ENCODE data around the gene COL13A1.

The COL13A1 gene

GRCh38 chr10:69943292-69943820 is 141.7 kb downstream of the COL13A1 start:
- H3K4me3 ChIP-seq (ENCODE audit: low read depth, low read length), result no peak overlapping the region
- in situ Hi-C loops (cut with HindIII; ENCODE audit: low sequenced_read_pairs), result no loop called here
- no peak for TF ChIP-seq CTCF (IDR thresholded peaks at IDR 0.05; ENCODE audit: low read depth, low read length, missing control alignments)
- DNase-seq (ENCODE audit: low read depth), result no peak

GRCh38 chr10:69944761-69945160 is 143.1 kb downstream of the COL13A1 start:
- DNase-seq (ENCODE audit: low read depth), result no peak
- in situ Hi-C loops (cut with HindIII; ENCODE audit: low sequenced_read_pairs), result no loop called here
- no peak overlapping the region for H3K4me3 ChIP-seq (ENCODE audit: low read depth, low read length)
- TF ChIP-seq CTCF (IDR thresholded peaks at IDR 0.05; ENCODE audit: low read depth, low read length, missing control alignments), result no peak

- no peak for DNase-seq (ENCODE audit: low read depth)
- in situ Hi-C loops (cut with HindIII; ENCODE audit: low sequenced_read_pairs), result no loop called here
- no peak for TF ChIP-seq CTCF (IDR thresholded peaks at IDR 0.05; ENCODE audit: low read depth, low read length, missing control alignments)
- no peak overlapping the region for H3K4me3 ChIP-seq (ENCODE audit: low read depth, low read length)
Observed at GRCh38 chr10:69948261-69948660, 146.6 kb downstream of the COL13A1 start.

GRCh38 chr10:69949770-69950169 is 148.1 kb downstream of the COL13A1 start:
- TF ChIP-seq CTCF (IDR thresholded peaks at IDR 0.05; ENCODE audit: low read depth, low read length, missing control alignments), result no peak
- in situ Hi-C loops (cut with HindIII; ENCODE audit: low sequenced_read_pairs), result no loop called here
- DNase-seq (ENCODE audit: low read depth), result no peak
- H3K4me3 ChIP-seq (ENCODE audit: low read depth, low read length), result no peak overlapping the region

- TF ChIP-seq CTCF (IDR thresholded peaks at IDR 0.05; ENCODE audit: low read depth, low read length, missing control alignments), result no peak
- in situ Hi-C loops (cut with HindIII; ENCODE audit: low sequenced_read_pairs), result no loop called here
- no peak for DNase-seq (ENCODE audit: low read depth)
- no peak overlapping the region for H3K4me3 ChIP-seq (ENCODE audit: low read depth, low read length)
Observed at GRCh38 chr10:69951658-69952057, 150.0 kb downstream of the COL13A1 start.

- no peak for DNase-seq (ENCODE audit: low read depth)
- in situ Hi-C loops (cut with HindIII; ENCODE audit: low sequenced_read_pairs), result no loop called here
- no peak overlapping the region for H3K4me3 ChIP-seq (ENCODE audit: low read depth, low read length)
- TF ChIP-seq CTCF (IDR thresholded peaks at IDR 0.05; ENCODE audit: low read depth, low read length, missing control alignments), result no peak
Observed at GRCh38 chr10:69952069-69952800, 150.5 kb downstream of the COL13A1 start.
